Measurements from ENCODE around the gene FSTL1.

FSTL1 gene

DNA sequence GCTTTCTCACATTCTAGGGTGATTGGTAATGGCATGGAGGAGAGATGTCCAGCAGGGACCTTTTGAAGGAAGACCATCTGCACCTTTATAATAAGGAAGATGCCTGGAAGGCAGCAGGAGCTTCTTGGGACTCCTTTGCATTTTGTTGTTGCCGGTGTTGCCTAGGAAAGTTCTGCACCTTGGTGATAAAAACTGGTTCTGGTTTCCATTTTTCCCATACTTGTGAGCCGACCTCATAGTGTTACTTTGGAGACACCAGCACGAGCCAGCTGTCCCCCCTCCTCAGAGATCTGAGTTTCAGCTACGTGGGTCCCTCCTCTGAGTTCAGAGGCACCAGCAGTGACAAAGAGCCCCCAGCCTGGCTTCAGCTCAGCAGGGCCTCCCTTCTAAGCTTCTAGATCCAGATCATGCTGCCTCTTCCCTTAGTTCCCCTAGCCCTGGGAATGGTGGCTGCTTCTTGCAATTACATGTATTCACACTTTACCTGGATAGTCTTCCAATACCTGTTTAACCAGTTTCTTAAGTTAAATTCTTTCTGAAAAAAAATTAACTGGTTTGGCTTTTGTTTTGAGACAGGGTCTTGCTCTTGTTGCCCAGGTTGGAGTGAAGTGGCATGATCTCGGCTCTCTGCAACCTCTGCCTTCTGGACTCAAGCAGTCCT, 18.0 kb upstream of the FSTL1 start:
- H3K4me3 ChIP-seq (ENCODE audit: low read depth, low read length), result no peak overlapping the region
- H3K36me3 ChIP-seq (ENCODE audit: control insufficient read depth in 2 of 2, insufficient read depth in 1 of 2, low read length in 2 of 2), result no peaks in the 10 kb centered on the region
- POLR2A ChIA-PET, result no interaction called here
- H3K9me3 ChIP-seq (ENCODE audit: control insufficient read depth, insufficient read depth, low read depth, low read length), result no peaks in the 10 kb centered on the region
- CTCF ChIA-PET, result interaction anchor here (0.6 to 1.4 kb wide), 2 partner anchors 51 to 467 kb away, joined by 3 read pairs; no protein-coding TSS in a partner anchor
- no peak for TF ChIP-seq ZFP69B (tag by site-specific recombination; IDR thresholded peaks at IDR 0.05)
- TF ChIP-seq, protein P1, sequence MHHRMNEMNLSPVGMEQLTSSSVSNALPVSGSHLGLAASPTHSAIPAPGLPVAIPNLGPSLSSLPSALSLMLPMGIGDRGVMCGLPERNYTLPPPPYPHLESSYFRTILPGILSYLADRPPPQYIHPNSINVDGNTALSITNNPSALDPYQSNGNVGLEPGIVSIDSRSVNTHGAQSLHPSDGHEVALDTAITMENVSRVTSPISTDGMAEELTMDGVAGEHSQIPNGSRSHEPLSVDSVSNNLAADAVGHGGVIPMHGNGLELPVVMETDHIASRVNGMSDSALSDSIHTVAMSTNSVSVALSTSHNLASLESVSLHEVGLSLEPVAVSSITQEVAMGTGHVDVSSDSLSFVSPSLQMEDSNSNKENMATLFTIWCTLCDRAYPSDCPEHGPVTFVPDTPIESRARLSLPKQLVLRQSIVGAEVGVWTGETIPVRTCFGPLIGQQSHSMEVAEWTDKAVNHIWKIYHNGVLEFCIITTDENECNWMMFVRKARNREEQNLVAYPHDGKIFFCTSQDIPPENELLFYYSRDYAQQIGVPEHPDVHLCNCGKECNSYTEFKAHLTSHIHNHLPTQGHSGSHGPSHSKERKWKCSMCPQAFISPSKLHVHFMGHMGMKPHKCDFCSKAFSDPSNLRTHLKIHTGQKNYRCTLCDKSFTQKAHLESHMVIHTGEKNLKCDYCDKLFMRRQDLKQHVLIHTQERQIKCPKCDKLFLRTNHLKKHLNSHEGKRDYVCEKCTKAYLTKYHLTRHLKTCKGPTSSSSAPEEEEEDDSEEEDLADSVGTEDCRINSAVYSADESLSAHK (tag by site-specific recombination; IDR thresholded peaks at IDR 0.05), result no peak
- TF ChIP-seq ZNF23 (tag by site-specific recombination; IDR thresholded peaks at IDR 0.05; ENCODE audit: borderline replicate concordance), result no peak
- TF ChIP-seq, protein P2, sequence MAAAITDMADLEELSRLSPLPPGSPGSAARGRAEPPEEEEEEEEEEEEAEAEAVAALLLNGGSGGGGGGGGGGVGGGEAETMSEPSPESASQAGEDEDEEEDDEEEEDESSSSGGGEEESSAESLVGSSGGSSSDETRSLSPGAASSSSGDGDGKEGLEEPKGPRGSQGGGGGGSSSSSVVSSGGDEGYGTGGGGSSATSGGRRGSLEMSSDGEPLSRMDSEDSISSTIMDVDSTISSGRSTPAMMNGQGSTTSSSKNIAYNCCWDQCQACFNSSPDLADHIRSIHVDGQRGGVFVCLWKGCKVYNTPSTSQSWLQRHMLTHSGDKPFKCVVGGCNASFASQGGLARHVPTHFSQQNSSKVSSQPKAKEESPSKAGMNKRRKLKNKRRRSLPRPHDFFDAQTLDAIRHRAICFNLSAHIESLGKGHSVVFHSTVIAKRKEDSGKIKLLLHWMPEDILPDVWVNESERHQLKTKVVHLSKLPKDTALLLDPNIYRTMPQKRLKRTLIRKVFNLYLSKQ (tag by site-specific recombination; IDR thresholded peaks at IDR 0.05; ENCODE audit: borderline replicate concordance), result no peak
- no peak for TF ChIP-seq SP3 (tag by site-specific recombination; IDR thresholded peaks at IDR 0.05)
- H3K27ac ChIP-seq (ENCODE audit: extremely low read depth, low read depth, low read length), result no peak overlapping the region
- no peaks in the 10 kb centered on the region for H3K4me1 ChIP-seq (ENCODE audit: control insufficient read depth, insufficient read depth, low read length)

DNA sequence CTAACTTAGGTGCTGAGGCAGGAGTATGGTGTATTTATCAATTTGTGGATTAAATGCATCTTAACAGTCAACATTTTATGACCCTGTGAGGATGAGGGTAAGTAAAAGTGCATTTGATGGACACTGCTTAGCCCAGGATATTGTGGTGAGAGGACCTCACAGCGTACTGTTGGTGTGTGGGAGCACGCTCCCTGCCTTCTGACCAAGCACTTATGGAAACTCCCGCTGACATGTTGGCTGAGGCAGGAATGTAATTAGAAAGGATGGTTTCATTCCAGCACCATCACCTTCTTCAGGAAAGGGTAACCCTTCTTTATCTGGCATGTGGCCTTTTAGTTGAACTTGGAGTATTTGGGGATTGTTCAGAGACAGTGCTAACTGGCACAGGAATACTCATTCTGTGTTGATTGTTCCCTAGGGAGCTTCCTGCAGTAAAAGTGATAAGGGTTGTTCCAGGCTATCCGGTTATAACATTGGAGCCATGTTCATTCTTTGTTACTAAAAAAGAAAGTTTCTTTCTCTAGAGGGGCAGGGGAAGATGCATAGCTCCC, 11.7 kb upstream of the FSTL1 start:
- Histone ChIP-seq H3K4me1 (ENCODE audit: control insufficient read depth, insufficient read depth, low read length) (0 out of 2 replicates have a peak, but pooled peaks cover 2% of the 10 kb centered on the region), H3K9me3 (ENCODE audit: control insufficient read depth, insufficient read depth, low read depth, low read length) (no peaks in the 10 kb centered on the region), H3K27ac (ENCODE audit: extremely low read depth, low read depth, low read length) (no peak overlapping the region), H3K4me3 (ENCODE audit: low read depth, low read length) (no peak overlapping the region), H3K36me3 (ENCODE audit: control insufficient read depth in 2 of 2, insufficient read depth in 1 of 2, low read length in 2 of 2) (no peaks in the 10 kb centered on the region)
- ChIA-PET CTCF (interaction anchor here (0.6 to 0.9 kb wide), 2 partner anchors 42 to 105 kb away, joined by 5 to 6 read pairs; no protein-coding TSS in a partner anchor), POLR2A (no interaction called here)
- TF ChIP-seq ZNF10 (tag by site-specific recombination; IDR thresholded peaks at IDR 0.05), result no peak
- 0 out of 2 replicates have a peak, but pooled peaks have one; percentile 7 for TF ChIP-seq ZNF596 (tag by site-specific recombination; IDR thresholded peaks at IDR 0.05)
- peak; percentile 45; the same call in 1 of the 2 replicates for TF ChIP-seq FEZF1 (tag by site-specific recombination; IDR thresholded peaks at IDR 0.05)
- TF ChIP-seq PRDM1 (tag by site-specific recombination; IDR thresholded peaks at IDR 0.05), result no peak

DNA sequence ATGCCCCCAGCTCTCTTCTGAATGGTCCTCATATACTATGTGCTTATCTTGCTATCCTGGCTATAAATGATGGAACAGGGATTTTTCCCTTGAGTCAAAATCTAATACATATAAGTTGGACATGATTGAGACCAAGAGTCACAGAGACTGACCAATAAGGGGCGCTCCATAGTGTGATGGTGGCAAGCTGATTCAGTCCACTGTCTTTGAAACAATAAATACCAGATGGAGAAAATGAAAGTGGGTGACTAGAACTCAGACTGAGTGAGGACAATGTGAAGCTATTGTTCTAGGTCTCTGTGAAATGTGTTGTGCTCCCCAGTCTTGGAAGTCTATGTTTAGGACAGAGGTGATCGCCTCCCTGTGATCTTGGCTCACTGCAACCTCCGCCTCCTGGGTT, 10.6 kb upstream of the FSTL1 start:
- Histone ChIP-seq H3K36me3 (ENCODE audit: control insufficient read depth in 2 of 2, insufficient read depth in 1 of 2, low read length in 2 of 2) (no peaks in the 10 kb centered on the region), H3K4me1 (ENCODE audit: control insufficient read depth, insufficient read depth, low read length) (0 out of 2 replicates have a peak, but pooled peaks cover 2% of the 10 kb centered on the region), H3K4me3 (ENCODE audit: low read depth, low read length) (no peak overlapping the region), H3K27ac (ENCODE audit: extremely low read depth, low read depth, low read length) (no peak overlapping the region), H3K9me3 (ENCODE audit: control insufficient read depth, insufficient read depth, low read depth, low read length) (no peaks in the 10 kb centered on the region)
- ChIA-PET CTCF (interaction anchor here (0.9 kb wide), 1 partner anchor 52 kb away, joined by 3 read pairs; no protein-coding TSS in a partner anchor), POLR2A (no interaction called here)
- TF ChIP-seq, protein P3, sequence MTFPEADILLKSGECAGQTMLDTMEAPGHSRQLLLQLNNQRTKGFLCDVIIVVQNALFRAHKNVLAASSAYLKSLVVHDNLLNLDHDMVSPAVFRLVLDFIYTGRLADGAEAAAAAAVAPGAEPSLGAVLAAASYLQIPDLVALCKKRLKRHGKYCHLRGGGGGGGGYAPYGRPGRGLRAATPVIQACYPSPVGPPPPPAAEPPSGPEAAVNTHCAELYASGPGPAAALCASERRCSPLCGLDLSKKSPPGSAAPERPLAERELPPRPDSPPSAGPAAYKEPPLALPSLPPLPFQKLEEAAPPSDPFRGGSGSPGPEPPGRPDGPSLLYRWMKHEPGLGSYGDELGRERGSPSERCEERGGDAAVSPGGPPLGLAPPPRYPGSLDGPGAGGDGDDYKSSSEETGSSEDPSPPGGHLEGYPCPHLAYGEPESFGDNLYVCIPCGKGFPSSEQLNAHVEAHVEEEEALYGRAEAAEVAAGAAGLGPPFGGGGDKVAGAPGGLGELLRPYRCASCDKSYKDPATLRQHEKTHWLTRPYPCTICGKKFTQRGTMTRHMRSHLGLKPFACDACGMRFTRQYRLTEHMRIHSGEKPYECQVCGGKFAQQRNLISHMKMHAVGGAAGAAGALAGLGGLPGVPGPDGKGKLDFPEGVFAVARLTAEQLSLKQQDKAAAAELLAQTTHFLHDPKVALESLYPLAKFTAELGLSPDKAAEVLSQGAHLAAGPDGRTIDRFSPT (tag by site-specific recombination; IDR thresholded peaks at IDR 0.05), result no peak
- TF ChIP-seq ZNF214 (tag by site-specific recombination; IDR thresholded peaks at IDR 0.05; ENCODE audit: borderline replicate concordance) (no peak), ZNF560 (tag by site-specific recombination; IDR thresholded peaks at IDR 0.05; ENCODE audit: borderline replicate concordance) (no peak), SP7 (tag by site-specific recombination; IDR thresholded peaks at IDR 0.05) (no peak), ZNF10 (tag by site-specific recombination; IDR thresholded peaks at IDR 0.05) (no peak), ZNF677 (tag by site-specific recombination; IDR thresholded peaks at IDR 0.05) (no peak), ZNF555 (tag by site-specific recombination; conservative IDR thresholded peaks at IDR 0.05) (no peak)
- TF ChIP-seq, protein P4, sequence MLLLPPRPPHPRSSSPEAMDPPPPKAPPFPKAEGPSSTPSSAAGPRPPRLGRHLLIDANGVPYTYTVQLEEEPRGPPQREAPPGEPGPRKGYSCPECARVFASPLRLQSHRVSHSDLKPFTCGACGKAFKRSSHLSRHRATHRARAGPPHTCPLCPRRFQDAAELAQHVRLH (tag by site-specific recombination; IDR thresholded peaks at IDR 0.05), result no peak
- TF ChIP-seq, protein P5, sequence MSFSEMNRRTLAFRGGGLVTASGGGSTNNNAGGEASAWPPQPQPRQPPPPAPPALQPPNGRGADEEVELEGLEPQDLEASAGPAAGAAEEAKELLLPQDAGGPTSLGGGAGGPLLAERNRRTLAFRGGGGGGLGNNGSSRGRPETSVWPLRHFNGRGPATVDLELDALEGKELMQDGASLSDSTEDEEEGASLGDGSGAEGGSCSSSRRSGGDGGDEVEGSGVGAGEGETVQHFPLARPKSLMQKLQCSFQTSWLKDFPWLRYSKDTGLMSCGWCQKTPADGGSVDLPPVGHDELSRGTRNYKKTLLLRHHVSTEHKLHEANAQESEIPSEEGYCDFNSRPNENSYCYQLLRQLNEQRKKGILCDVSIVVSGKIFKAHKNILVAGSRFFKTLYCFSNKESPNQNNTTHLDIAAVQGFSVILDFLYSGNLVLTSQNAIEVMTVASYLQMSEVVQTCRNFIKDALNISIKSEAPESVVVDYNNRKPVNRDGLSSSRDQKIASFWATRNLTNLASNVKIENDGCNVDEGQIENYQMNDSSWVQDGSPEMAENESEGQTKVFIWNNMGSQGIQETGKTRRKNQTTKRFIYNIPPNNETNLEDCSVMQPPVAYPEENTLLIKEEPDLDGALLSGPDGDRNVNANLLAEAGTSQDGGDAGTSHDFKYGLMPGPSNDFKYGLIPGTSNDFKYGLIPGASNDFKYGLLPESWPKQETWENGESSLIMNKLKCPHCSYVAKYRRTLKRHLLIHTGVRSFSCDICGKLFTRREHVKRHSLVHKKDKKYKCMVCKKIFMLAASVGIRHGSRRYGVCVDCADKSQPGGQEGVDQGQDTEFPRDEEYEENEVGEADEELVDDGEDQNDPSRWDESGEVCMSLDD (tag by site-specific recombination; IDR thresholded peaks at IDR 0.05), result no peak
- TF ChIP-seq, protein P6, sequence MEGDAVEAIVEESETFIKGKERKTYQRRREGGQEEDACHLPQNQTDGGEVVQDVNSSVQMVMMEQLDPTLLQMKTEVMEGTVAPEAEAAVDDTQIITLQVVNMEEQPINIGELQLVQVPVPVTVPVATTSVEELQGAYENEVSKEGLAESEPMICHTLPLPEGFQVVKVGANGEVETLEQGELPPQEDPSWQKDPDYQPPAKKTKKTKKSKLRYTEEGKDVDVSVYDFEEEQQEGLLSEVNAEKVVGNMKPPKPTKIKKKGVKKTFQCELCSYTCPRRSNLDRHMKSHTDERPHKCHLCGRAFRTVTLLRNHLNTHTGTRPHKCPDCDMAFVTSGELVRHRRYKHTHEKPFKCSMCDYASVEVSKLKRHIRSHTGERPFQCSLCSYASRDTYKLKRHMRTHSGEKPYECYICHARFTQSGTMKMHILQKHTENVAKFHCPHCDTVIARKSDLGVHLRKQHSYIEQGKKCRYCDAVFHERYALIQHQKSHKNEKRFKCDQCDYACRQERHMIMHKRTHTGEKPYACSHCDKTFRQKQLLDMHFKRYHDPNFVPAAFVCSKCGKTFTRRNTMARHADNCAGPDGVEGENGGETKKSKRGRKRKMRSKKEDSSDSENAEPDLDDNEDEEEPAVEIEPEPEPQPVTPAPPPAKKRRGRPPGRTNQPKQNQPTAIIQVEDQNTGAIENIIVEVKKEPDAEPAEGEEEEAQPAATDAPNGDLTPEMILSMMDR (tag by site-specific recombination; IDR thresholded peaks at IDR 0.05), result no peak
